Omental fat pad (tissue), 4 donors: Measurements from ENCODE around the gene RGS9. TPM values are rescaled to one million over a fixed set of nuclear protein-coding genes. Genes with fewer than 3 reads are reported as not detected.

ENCODE experiments used
- ATAC-seq: fragments of 150-250 bp; one replicate; pipeline ENCODE4 v1.9.1; 2016; ENCODE audit warnings: mild to moderate bottlenecking, moderate library complexity; ENCODE audit not compliant: low FRiP score
- DNase-seq: peaks from one replicate; pipeline ENCODE4 v3.0.0-alpha.2; 2019; ENCODE audit warnings: low spot score
- CTCF ChIP-seq, 3 donors: fragments of 450-650 bp; IDR thresholded peaks; one replicate each; pipeline ENCODE4 v1.5.1; 2016 to 2017; ENCODE audit warnings: antibody characterized with exemption in 3 of 3, mild to moderate bottlenecking in 3 of 3, moderate library complexity in 2 of 3
- total RNA-seq, 4 donors: library from RNA; depleted of rRNA; stranded (reverse); fragments of >200 nt; gene quantifications; one replicate each; pipeline ENCODE4 v1.1.0, GENCODE V29; 2016

The RGS9 gene
- total RNA-seq, 4 donors from 2014 or later = 1.1 to 5.6 (median 3.4) TPM

- TF ChIP-seq CTCF (IDR thresholded peaks at IDR 0.05) = no peak
- DNase-seq (no peak), ATAC-seq (no peak)
Measured at GRCh38 chr17:65167566-65167965, 30.4 kb downstream of the RGS9 start.

GRCh38 chr17:65169691-65170090, 32.5 kb downstream of the RGS9 start:
- no peak for TF ChIP-seq CTCF (IDR thresholded peaks at IDR 0.05)
- ATAC-seq (no peak), DNase-seq (no peak)

- DNase-seq = no peak
- ATAC-seq = no peak
Measured at GRCh38 chr17:65170839-65171238, 33.7 kb downstream of the RGS9 start.

GRCh38 chr17:65171752-65172151, 34.6 kb downstream of the RGS9 start:
- ATAC-seq (no peak), DNase-seq (no peak)
- no peak for TF ChIP-seq CTCF (IDR thresholded peaks at IDR 0.05)

More at GRCh38 chr17:65170839-65171238, 33.7 kb downstream of the RGS9 start:
- TF ChIP-seq CTCF (IDR thresholded peaks at IDR 0.05) = no peak

GRCh38 chr17:65172496-65173136, 35.4 kb downstream of the RGS9 start:
- DNase-seq (no peak), ATAC-seq (no peak)
- TF ChIP-seq CTCF (IDR thresholded peaks at IDR 0.05) = no peak

GRCh38 chr17:65173284-65173793, 36.2 kb downstream of the RGS9 start:
- DNase-seq (no peak), ATAC-seq (no peak)
- no peak for TF ChIP-seq CTCF (IDR thresholded peaks at IDR 0.05)
